Esophagus muscularis mucosa (tissue), 4 donors: ENCODE results near the gene HOXC9.

Source experiments
- EP300 ChIP-seq: sonication (generic); formaldehyde crosslinking; IDR thresholded peaks from one replicate; pipeline ENCODE4 v1.6.1; 2017; ENCODE audit warnings: antibody characterized with exemption
- POLR2A ChIP-seq: fragments of 450-650 bp; IDR thresholded peaks from one replicate; pipeline ENCODE4 v1.6.1; 2017; ENCODE audit warnings: antibody characterized with exemption, moderate library complexity, mild to moderate bottlenecking, low read depth
- TF ChIP-seq, protein P1 (sequence below), 3 experiments: fragments of 200-600 bp in 2 of 3; fragments of 450-650 bp in 1 of 3; sonication (generic) in 2 of 3; IDR thresholded peaks; one replicate each; pipeline ENCODE4 v1.5.1; 2017 to 2019; ENCODE audit warnings: antibody characterized with exemption in 3 of 3, mild to moderate bottlenecking in 2 of 3, moderate library complexity in 1 of 3

DNA sequence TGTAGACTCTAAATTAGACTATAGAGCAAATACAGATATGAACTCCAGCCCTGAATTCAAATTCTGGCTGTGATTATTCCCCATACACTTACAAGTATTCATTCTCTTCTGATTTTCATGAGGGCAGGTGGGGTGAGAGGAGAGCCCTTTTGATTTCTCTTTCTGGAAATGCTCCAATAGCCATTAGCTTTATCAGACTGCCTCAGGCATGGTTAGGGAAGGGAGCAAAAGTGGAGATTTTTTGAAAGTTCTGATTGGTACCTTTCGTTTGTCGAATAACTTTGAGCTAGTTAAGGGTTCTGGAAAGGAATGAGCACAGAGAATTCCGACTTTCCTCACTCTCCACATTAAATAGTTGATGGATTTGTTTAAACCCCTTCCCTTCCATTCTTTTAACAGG lies 40.7 kb downstream of the HOXC9 start:
- TF ChIP-seq, protein P1, sequence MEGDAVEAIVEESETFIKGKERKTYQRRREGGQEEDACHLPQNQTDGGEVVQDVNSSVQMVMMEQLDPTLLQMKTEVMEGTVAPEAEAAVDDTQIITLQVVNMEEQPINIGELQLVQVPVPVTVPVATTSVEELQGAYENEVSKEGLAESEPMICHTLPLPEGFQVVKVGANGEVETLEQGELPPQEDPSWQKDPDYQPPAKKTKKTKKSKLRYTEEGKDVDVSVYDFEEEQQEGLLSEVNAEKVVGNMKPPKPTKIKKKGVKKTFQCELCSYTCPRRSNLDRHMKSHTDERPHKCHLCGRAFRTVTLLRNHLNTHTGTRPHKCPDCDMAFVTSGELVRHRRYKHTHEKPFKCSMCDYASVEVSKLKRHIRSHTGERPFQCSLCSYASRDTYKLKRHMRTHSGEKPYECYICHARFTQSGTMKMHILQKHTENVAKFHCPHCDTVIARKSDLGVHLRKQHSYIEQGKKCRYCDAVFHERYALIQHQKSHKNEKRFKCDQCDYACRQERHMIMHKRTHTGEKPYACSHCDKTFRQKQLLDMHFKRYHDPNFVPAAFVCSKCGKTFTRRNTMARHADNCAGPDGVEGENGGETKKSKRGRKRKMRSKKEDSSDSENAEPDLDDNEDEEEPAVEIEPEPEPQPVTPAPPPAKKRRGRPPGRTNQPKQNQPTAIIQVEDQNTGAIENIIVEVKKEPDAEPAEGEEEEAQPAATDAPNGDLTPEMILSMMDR (IDR thresholded peaks at IDR 0.05) = no peak
- TF ChIP-seq EP300 (no peak), POLR2A (no peak)
